HG03575 (cell line): ENCODE measurements around the gene RTN4.
"Not testable (repeated sequence)": the region's sequence is repeated elsewhere in the genome, so short reads cannot be mapped to it uniquely, and the experiment has no call there.

ENCODE experiments used
- ATAC-seq: cut with Tn5 transposase; IDR thresholded peaks from one replicate; pipeline ENCODE4 v1.9.1; 2021; ENCODE audit not compliant: unreplicated experiment, insufficient number of reproducible peaks, low FRiP score; ENCODE audit errors: extremely low read depth

Gene RTN4, protein sequence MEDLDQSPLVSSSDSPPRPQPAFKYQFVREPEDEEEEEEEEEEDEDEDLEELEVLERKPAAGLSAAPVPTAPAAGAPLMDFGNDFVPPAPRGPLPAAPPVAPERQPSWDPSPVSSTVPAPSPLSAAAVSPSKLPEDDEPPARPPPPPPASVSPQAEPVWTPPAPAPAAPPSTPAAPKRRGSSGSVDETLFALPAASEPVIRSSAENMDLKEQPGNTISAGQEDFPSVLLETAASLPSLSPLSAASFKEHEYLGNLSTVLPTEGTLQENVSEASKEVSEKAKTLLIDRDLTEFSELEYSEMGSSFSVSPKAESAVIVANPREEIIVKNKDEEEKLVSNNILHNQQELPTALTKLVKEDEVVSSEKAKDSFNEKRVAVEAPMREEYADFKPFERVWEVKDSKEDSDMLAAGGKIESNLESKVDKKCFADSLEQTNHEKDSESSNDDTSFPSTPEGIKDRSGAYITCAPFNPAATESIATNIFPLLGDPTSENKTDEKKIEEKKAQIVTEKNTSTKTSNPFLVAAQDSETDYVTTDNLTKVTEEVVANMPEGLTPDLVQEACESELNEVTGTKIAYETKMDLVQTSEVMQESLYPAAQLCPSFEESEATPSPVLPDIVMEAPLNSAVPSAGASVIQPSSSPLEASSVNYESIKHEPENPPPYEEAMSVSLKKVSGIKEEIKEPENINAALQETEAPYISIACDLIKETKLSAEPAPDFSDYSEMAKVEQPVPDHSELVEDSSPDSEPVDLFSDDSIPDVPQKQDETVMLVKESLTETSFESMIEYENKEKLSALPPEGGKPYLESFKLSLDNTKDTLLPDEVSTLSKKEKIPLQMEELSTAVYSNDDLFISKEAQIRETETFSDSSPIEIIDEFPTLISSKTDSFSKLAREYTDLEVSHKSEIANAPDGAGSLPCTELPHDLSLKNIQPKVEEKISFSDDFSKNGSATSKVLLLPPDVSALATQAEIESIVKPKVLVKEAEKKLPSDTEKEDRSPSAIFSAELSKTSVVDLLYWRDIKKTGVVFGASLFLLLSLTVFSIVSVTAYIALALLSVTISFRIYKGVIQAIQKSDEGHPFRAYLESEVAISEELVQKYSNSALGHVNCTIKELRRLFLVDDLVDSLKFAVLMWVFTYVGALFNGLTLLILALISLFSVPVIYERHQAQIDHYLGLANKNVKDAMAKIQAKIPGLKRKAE

DNA sequence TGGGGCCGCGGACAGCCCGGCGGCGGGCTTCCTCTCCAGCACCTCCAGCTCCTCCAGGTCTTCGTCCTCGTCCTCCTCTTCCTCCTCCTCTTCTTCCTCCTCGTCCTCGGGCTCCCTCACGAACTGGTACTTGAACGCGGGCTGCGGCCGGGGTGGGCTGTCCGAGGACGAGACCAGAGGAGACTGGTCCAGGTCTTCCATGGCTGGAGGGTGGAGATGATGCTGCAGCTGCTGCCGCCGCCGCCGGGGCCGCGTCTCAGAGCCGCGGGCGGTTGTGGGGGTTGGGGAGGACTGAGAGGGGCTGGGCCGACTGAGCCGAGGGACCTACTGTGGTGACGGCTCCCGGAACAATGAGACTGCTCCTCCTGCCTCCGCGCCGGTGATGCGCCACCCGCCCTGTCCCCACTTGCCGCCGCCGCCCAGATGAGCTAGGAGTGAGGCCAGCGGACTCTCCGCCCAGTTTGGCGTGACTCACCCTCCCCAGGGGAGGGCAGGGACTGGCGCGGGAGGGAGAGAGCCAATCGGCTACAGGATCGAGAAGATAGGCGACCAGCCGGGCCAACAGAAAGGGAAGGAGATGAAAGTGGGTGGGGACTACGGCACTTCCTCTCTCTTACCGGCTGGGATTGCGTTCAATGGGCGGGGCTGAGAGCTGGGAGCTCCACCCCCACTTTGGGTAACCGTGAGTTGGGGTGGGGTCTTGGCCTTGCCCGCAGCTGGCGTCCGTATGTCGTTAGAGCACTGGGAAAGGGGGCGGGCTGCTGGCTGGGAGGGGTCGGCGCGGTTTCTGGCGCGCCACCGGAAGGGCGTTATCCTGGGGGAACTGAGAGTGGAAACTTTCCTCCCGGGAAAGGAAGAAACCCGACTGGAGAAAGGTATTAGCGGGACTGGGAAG lies at the start of gene RTN4:
RTN4 (minus strand) TSS at position 352 of the 895 bp plus-strand sequence; CDS start at position 201, 151 bp downstream.
- ATAC-seq = peak; percentile 53

DNA sequence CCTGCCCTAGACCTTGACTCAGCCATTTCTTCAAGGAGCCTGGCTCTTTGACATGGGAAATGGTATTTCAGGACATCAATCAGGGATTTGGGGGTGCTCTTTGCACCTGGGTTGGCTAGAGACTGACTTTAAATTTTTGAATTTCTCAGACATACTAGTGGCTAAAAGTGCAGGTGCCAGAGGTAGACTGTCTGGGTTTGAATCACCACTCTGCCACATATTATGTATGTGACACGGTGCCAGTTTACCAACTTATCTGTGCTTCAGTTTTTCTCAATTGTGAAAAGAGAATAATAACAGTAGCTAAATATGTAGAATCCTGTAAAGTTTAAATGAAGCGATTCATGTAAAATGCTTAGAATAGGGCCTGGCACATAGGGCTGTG lies 49.2 kb upstream of the RTN4 start:
- ATAC-seq = no peak

DNA sequence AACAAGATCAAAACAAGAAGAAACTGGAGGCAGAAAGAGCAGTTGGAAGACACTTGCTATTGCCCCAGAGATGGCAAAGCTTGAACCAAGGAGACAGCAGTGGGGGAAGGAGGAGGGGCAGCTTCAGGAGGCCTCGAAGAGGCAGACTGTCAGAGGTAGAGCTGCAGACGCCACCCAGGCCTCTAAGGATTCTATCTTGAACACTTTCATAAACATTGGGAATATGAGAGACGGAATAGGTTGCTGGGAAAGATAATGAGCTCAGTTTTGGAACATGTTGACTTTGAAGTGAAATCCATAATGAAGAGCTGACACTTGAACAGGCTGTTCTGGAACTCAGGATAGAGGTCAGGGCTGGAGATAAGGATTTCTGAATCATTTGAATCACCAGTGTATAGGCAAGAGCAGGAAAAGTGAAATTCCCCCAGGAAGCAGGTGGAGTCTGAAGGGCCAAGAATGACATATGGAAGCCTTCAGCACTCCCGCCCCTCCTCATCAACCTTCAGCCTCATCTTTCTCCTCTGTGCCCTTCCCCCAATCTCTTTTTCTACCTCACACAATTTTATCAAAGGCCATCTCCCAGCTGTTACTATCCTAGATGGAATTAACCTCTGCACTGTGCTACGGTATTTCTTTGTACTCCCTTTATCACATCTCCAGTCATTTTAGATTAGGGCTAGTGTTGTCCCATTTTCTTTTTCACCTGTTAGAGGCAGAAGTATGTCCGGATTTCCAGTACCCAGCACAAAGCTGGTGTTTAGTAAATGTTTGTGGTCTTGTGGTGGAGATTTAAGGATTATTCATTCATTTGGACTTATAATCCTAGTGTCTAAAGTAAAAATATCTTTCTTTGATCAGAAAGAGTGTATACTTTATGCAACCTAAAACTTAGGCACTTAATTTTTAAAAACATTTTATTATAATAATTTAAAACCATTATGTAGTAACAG lies 47.5 kb upstream of the RTN4 start:
- ATAC-seq = no peak

DNA sequence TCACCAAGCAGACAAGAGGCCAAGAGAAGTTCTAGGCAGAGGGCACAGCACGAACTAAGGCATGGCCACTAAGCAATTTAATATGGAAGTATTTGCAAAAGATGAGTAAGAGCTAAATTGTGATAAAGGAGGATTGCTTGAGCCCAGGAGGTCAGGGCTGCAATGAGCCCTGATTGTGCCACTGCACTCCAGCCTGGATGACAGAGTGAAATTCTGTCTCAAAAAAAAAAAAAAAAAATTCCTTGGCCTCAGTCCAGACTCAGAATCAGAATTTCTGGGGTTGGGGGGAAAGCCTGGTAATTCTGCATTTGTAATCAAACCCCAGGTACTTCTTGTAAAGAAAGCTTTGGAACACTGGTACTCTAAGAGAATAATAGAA lies 46.8 kb upstream of the RTN4 start:
- no peak for ATAC-seq

DNA sequence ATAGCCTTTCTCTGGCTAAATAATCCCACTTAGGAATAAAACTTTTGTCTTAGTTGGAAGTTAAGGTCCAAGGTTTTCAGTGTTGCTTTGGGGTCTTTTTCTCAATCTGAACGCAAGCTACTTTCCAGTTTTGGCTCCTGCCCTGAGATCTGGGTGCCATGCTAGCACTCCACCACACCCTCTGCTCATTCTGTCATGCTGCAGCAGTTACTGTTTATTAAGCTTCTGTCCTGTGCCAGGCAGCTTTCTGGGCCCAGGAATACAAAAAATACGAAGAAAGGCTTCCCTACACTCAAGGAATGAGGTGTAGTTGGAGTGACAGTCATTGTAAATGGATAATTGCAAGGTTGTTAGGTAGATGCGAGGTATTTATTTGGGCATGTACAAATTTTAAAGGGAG lies 46.3 kb upstream of the RTN4 start:
- ATAC-seq = no peak

DNA sequence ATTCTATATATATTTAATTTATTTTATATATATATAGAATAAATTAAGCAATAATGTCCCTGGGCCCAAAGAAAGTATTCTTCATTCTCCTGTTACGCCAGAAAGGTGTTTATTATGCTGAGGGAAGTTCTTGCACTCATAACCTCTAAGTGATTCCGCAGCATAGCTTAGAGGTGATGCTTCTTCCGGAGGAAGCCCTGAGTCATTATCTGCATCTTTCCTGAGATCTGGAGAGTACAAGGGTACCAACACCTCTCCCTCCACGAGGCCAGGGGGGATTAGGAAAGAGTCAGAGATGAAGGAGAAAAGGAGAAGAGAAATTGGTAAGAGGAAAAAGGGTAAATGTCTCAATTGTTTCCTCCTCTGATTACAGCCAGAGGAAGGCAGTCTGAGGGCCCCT lies 43.1 kb upstream of the RTN4 start:
- ATAC-seq = no peak

DNA sequence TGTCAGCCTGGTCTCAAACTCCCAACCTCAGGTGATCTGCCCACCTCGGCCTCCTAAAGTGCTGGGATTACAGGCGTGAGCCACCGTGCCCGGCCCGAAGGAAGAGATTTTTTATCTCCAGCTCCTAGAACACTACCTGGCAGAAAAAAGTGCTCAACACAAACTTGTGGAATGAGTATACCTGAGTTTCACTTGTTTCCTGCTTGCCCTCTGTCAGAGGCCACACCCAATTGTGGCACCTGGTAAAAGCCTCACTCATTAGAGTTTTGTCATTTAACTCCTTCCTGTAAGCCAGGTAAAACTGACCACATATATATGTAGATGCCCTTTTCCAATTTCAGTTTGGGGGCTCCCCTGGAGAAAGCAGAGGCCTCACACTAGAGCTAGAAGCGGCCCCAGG lies 42.2 kb upstream of the RTN4 start:
- ATAC-seq = no peak

DNA sequence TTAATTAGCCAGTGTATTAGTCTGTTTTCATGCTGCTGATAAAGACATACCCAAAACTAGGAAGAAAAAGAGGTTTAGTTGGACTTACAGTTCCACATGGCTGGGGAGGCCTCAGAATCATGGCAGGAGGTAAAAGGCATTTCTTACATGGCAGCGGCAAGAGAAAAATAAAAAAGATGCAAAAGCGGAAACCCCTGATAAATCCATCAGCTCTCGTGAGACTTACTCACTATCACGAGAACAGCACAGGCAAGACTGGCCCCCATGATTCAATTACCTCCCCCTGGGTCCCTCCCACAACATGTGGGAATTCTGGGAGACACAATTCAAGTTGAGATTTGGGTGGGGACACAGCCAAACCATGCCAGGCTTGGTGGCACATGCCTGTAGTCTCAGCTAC lies 41.4 kb upstream of the RTN4 start:
- not testable (repeated sequence) for ATAC-seq

DNA sequence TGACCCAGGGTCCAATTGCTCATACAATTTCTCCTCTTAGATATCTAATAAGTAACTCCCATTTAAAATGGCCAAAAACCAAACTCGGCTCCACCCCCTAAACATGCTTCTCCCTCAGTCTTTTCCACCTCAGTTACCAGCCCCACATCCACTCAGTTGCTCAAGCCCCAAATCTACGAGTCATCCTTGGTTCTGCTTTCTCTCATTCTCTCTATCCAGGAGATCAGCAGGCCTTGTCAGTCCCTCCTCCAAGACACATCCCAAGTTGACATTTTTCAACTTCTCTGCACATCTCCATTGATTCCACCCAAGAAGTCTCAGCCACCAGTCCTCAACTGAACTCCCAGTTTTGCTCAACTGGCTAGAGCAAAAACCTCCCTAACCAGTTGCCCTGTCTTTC lies 40.5 kb upstream of the RTN4 start:
- ATAC-seq = no peak

DNA sequence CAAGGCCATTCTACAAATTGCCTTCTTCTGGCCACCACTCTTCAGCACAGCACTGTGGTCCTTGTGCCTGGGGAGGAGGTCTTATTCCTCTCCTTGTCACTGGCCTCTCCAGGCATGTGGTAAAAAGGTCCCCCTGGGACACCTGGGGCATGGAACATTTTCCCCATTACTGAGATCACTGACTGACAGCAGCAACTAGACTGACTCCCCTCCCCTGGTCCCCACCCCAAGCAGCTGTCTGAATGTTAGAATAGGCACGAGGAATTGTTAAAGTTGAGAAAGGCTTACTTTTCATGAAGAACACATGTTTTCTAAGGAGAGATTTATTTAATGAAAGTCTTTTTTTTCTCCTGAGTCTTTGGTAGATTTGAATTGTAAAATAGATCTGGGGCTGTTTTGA lies 39.5 kb upstream of the RTN4 start:
- no peak for ATAC-seq

DNA sequence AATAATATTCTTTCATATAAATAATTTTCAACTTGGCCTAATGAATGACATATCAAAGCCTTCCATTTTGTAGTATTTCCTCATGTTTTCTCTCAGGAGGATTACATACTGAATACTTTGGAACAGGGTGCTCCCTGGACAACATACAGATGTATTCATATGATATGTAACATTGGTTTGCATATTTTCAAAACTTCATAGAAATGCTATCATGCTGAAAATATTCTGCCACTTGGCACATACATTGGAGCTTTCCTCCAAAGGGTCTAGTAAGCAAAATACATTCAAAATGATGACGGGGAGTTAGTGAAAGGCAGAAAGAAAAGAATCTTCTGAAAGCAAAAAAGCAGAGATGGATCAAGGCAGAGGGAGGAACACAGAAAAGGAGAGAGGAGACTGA lies 38.1 kb upstream of the RTN4 start:
- ATAC-seq = no peak

DNA sequence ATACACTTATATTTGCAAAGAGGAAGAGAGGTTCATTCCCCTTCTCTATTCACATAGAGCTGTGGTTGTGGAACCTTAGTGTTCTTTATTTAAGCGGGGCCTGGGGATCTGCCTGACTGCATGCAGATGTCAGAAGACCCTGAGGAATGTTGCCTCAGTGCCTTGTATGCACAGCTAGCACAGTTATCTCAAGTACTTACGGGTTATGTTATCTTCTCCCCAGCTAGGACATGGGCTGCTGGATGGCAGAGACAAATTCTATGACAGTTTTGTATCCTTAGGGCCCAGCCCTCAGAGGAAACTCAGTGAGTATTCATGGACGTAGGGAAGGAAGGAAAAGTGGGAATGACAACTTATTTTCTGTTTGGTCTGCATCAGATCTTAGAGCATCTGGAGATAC lies 37.7 kb upstream of the RTN4 start:
- no peak for ATAC-seq

DNA sequence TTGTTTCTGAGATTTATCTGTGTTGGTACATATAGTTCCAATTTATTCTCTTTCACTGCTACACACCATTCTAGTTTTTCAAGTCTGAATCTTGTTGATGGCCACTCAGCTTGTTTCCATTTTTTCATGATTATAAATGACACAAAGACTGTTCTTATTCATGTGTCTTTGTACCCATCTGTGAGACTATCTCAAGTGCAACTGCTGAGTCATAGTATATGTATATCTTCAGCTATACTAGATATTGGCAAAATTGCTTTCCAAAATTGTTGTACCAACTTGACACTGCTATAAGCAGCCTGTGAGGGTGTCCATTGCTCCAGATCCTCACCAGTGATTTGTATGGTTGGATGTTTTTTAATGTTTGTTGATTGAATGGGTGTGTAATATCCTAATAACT lies 37.2 kb upstream of the RTN4 start:
- ATAC-seq = no peak

DNA sequence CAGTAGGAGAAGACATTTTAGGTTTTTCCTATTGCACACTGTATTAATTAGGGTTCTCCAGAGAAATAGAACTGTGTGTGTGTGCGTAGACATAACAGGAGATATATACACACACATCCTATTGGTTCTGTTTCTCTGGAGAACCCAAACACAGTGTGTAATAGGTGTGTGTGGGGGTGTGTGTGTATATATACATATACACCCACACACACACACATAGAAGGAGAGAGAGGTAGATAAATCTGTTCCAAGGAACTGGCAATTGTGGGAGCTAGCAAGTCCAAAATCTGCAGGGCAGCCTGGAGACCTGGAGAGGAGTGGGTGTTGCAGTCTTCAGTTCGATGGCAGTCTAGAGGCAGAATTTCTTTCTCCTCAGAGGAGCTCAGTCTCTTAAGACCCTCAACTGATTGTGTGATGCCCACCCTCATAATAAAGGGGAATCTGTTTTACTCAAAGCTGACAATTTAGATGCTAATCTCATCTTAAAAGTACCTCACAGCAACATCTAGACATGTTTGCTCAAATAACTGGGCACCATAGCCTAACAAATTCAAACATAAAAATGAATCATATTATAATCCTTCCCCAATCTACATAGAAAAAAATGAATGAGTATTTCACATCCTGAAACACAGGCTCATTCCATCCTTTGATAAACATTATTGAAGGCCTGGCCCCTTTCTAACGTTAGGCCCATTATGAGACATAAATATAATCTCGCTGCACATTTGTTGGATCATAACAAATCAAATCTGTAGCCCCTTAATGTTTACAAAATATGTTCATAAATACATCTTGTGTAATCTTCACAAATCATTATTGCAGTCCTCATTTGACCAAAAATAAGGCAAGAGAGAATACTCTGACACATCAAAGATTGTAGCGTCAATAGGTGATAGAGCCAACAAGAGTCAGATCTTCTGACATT lies 35.1 kb upstream of the RTN4 start:
- no peak for ATAC-seq

DNA sequence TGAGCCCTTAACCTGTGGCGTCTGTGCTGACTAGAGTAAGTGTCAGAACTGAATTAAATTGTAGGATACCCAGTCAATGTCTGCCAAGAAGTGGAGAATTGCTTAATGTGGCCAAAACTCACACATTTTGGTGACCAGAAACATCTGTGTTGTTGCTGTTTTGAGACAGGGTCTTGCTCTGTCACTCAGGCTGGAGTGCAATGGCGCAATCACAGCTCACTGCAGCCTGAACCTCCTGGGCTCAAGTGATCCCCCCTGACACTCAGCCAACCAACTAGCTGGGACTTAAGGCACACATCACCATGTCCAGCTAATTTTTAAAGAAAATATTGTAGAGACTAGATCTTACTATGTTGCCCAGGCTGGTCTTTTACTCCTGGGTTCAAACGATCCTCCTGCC lies 34.4 kb upstream of the RTN4 start:
- no peak for ATAC-seq

DNA sequence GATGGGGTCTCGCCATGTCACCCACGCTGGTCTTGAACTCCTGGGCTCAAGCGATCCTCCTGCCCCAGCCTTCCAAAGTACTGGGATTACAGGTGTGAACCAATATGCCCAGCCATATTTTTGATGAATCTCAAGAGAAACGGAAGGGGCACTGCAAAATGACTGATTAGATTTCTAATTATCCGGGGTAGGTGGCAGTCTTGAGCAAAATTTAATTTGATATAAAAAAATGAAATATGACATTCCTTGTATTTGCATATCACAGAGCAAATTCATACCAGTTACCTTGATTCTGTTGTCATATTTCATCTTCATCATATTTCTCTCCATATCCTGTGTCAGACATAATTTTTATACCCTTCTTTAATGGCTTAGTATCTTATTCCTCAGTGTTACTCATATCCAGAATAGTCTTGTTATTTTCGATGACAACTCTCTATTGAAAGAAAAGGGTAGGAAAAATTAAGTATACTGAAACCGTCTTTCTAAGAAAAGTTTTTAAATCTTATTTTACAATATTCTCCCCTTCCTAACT lies 30.0 kb upstream of the RTN4 start:
- ATAC-seq = no peak

DNA sequence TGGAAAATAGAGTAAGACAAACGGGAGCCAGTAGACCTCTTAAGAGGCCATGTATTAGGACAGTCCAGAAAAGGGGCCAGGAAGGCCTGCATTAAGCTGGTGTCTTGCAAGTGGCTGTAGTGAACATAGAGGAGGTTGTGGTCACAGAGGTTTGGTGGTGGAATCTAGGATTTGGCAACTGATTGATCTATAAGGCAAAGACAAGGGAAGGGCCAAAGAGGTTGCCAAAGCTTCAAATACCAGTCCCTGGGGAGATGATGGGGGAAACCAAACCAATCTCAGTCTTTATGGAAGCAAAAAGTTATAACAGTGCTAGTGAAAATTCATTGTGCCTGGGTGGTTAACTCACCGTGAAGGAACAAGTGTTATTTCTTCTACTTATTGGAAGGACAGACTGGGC lies 28.7 kb upstream of the RTN4 start:
- no peak for ATAC-seq
